Measurements from ENCODE around the gene AKAP6. TPM values are rescaled to one million over a fixed set of nuclear protein-coding genes. Genes with fewer than 3 reads are reported as not detected.
A peak's percentile ranks its signal among the peaks of the same experiment; 100 is the strongest.

Gene AKAP6
- total RNA-seq, 1 experiment from 2014 or later: 1.1 TPM

DNA sequence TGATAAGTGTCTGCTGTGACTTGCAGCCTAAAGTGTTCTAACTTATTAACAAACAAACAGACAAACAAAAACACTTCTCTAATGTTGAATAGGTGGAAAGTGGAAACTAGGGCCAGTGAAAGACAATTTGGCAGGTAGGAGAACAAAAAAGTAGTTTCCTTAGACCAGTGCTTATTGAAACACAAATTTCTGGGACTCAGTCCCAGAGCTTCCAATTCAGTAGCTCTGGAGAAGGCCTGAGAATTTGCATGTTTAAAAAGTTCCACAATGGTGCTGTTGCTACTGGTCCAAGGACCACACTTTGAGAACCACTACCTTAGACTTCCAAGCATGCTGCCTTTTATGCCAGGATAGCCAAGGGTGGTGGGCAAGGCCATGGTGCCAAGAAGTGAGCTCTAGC is 67.8 kb downstream of the AKAP6 start:
- H2AFZ ChIP-seq (ENCODE audit: low read length): no peak overlapping the region
- no peak overlapping the region for H3K27ac ChIP-seq (ENCODE audit: insufficient read length, low read depth, low read length)
- H2BK5ac ChIP-seq (ENCODE audit: insufficient read length, low read length): no peak overlapping the region
- no peaks in the 10 kb centered on the region for H3K9me3 Mint-ChIP-seq
- no peaks in the 10 kb centered on the region for H3K36me3 Mint-ChIP-seq (ENCODE audit: insufficient read depth in 1 of 3, low read depth in 3 of 3)
- H3K4ac ChIP-seq (ENCODE audit: low read depth, low read length): no peak overlapping the region
- H3K27me3 ChIP-seq (ENCODE audit: insufficient read depth, low read length): no peaks in the 10 kb centered on the region
- H2BK15ac ChIP-seq (ENCODE audit: low read depth, low read length): no peak overlapping the region
- no peaks in the 10 kb centered on the region for H3K79me1 ChIP-seq (ENCODE audit: insufficient read depth, low read depth, low read length, poor library complexity, severe bottlenecking)
- no peak overlapping the region for H3K56ac ChIP-seq (ENCODE audit: insufficient read length, low read depth, low read length)
- H3K79me2 ChIP-seq (ENCODE audit: insufficient read depth, low read length): no peaks in the 10 kb centered on the region
- H3K27me3 Mint-ChIP-seq (ENCODE audit: low read depth): no peaks in the 10 kb centered on the region
- H4K20me1 ChIP-seq (ENCODE audit: control insufficient read depth, insufficient read depth, insufficient read length): no peaks in the 10 kb centered on the region
- no peak overlapping the region for H2AK5ac ChIP-seq (ENCODE audit: insufficient read length, low read length)
- H3K4me3 Mint-ChIP-seq: no peak overlapping the region
- H4K5ac ChIP-seq (ENCODE audit: insufficient read length, low read depth, low read length): no peak overlapping the region
- no peaks in the 10 kb centered on the region for H3K9me3 ChIP-seq (ENCODE audit: control insufficient read depth, low read depth, low read length)
- H3K18ac ChIP-seq (ENCODE audit: insufficient read length, low read depth, low read length): no peak overlapping the region
- no peak overlapping the region for H3T11ph ChIP-seq (ENCODE audit: low read length)
- no peak overlapping the region for H3K14ac ChIP-seq (ENCODE audit: insufficient read depth, low read length)
- no peak overlapping the region for H3K9ac ChIP-seq (ENCODE audit: extremely low read depth, insufficient read length, low read length)
- H3K4me1 ChIP-seq (ENCODE audit: insufficient read depth, low read length): peaks cover 6% of the 10 kb centered on the region; the same call in 1 of the 2 replicates
- TF ChIP-seq, protein P1, sequence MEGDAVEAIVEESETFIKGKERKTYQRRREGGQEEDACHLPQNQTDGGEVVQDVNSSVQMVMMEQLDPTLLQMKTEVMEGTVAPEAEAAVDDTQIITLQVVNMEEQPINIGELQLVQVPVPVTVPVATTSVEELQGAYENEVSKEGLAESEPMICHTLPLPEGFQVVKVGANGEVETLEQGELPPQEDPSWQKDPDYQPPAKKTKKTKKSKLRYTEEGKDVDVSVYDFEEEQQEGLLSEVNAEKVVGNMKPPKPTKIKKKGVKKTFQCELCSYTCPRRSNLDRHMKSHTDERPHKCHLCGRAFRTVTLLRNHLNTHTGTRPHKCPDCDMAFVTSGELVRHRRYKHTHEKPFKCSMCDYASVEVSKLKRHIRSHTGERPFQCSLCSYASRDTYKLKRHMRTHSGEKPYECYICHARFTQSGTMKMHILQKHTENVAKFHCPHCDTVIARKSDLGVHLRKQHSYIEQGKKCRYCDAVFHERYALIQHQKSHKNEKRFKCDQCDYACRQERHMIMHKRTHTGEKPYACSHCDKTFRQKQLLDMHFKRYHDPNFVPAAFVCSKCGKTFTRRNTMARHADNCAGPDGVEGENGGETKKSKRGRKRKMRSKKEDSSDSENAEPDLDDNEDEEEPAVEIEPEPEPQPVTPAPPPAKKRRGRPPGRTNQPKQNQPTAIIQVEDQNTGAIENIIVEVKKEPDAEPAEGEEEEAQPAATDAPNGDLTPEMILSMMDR (conservative IDR thresholded peaks at IDR 0.05): no peak
- no peak overlapping the region for H3K4me2 ChIP-seq (ENCODE audit: insufficient read depth, insufficient read length, low read length)
- H3K27ac Mint-ChIP-seq: peak overlapping the region in 1 of 3 experiments; percentile 79; a peak in 1 of 7 replicates
- no peak overlapping the region for H2BK12ac ChIP-seq (ENCODE audit: insufficient read length, low read depth, low read length)
- H3K23me2 ChIP-seq (ENCODE audit: insufficient read length, low read depth, low read length, poor library complexity, severe bottlenecking): no peaks in the 10 kb centered on the region
- no peak overlapping the region for H3K23ac ChIP-seq (ENCODE audit: insufficient read length, low read depth, low read length)
- no peak overlapping the region for H4K8ac ChIP-seq (replicated peaks; ENCODE audit: insufficient read length, low read depth, low read length)
- no peak overlapping the region for H2BK120ac ChIP-seq (ENCODE audit: low read depth, low read length, poor library complexity, severe bottlenecking)
- no peak overlapping the region for H2BK20ac ChIP-seq (ENCODE audit: low read depth, low read length, poor library complexity, severe bottlenecking)
- DNase-seq: no peak
- H4K91ac ChIP-seq (ENCODE audit: insufficient read length, low read depth, low read length): no peak overlapping the region
- peaks cover 20 to 30% of the 10 kb centered on the region in 2 experiments for H3K4me1 Mint-ChIP-seq

All from H9 (cell line).